ENCODE data around the gene RFTN1. TPM values are rescaled to one million over a fixed set of nuclear protein-coding genes. Genes with fewer than 3 reads are reported as not detected.

The RFTN1 gene
- total RNA-seq, 1 experiment from 2014 or later = 2.2 TPM

DNA sequence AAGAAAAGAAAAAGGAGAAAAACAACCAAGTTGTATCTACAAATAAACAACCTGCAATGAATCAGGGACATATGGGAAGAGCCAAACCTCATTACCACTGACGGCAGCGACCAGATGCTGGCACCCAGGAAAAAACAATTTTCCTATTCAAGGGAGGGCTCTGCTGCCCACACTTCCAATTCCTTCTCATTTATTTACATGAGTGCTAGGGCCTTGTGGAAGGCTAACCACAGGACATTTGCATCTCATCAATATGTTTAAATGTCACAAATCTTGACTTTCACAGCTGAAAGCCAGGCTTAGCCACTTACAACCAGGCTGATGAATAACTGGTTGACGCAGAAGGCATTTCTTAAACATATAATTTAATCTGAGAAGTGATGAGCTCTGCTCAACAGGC, 36.0 kb downstream of the RFTN1 start:
- Histone ChIP-seq H3K79me2 (ENCODE audit: insufficient read depth, low read length) (no peaks in the 10 kb centered on the region), H2BK5ac (ENCODE audit: insufficient read length, low read length) (no peak overlapping the region), H3K27me3 (ENCODE audit: insufficient read depth, low read length) (no peaks in the 10 kb centered on the region), H2BK120ac (ENCODE audit: low read depth, low read length, poor library complexity, severe bottlenecking) (no peak overlapping the region), H2AK5ac (ENCODE audit: insufficient read length, low read length) (no peak overlapping the region), H3K23me2 (ENCODE audit: insufficient read length, low read depth, low read length, poor library complexity, severe bottlenecking) (no peaks in the 10 kb centered on the region), H4K20me1 (ENCODE audit: control insufficient read depth, insufficient read depth, insufficient read length) (no peaks in the 10 kb centered on the region), H3K27ac (ENCODE audit: insufficient read length, low read depth, low read length) (no peak overlapping the region), H4K91ac (ENCODE audit: insufficient read length, low read depth, low read length) (no peak overlapping the region), H2BK15ac (ENCODE audit: low read depth, low read length) (no peak overlapping the region), H4K8ac (replicated peaks; ENCODE audit: insufficient read length, low read depth, low read length) (no peak overlapping the region), H3K79me1 (ENCODE audit: insufficient read depth, low read depth, low read length, poor library complexity, severe bottlenecking) (no peaks in the 10 kb centered on the region), H3K56ac (ENCODE audit: insufficient read length, low read depth, low read length) (no peak overlapping the region), H3K9ac (ENCODE audit: extremely low read depth, insufficient read length, low read length) (no peak overlapping the region), H3T11ph (ENCODE audit: low read length) (no peak overlapping the region), H3K14ac (ENCODE audit: insufficient read depth, low read length) (no peak overlapping the region), H2BK20ac (ENCODE audit: low read depth, low read length, poor library complexity, severe bottlenecking) (no peak overlapping the region), H3K4me2 (ENCODE audit: insufficient read depth, insufficient read length, low read length) (no peak overlapping the region), H2AFZ (ENCODE audit: low read length) (no peak overlapping the region), H3K4ac (ENCODE audit: low read depth, low read length) (no peak overlapping the region), H2BK12ac (ENCODE audit: insufficient read length, low read depth, low read length) (no peak overlapping the region), H4K5ac (ENCODE audit: insufficient read length, low read depth, low read length) (no peak overlapping the region), H3K18ac (ENCODE audit: insufficient read length, low read depth, low read length) (no peak overlapping the region), H3K4me1 (ENCODE audit: insufficient read depth, low read length) (peaks cover 10% of the 10 kb centered on the region; the same call in 1 of the 2 replicates), H3K9me3 (ENCODE audit: control insufficient read depth, low read depth, low read length) (no peaks in the 10 kb centered on the region), H3K23ac (ENCODE audit: insufficient read length, low read depth, low read length) (no peak overlapping the region)
- no CpG with 5 or more reads among the region's 3 CpGs for WGBS (ENCODE audit: extremely low coverage, insufficient read length, low lambda C conversion rate)
- Mint-ChIP-seq H3K36me3 (ENCODE audit: insufficient read depth in 1 of 3, low read depth in 3 of 3) (peaks cover 0 to 4% (median 2%) of the 10 kb centered on the region in 3 experiments; a peak in 3 of 7 replicates), H3K9me3 (peaks cover 3 to 6% of the 10 kb centered on the region in 2 experiments; a peak in 4 of 5 replicates), H3K27me3 (ENCODE audit: low read depth) (peaks cover 18% of the 10 kb centered on the region), H3K4me3 (no peak overlapping the region), H3K4me1 (peaks cover 31 to 35% of the 10 kb centered on the region in 2 experiments), H3K27ac (no peak overlapping the region)
- no peak for DNase-seq
- TF ChIP-seq, protein P1, sequence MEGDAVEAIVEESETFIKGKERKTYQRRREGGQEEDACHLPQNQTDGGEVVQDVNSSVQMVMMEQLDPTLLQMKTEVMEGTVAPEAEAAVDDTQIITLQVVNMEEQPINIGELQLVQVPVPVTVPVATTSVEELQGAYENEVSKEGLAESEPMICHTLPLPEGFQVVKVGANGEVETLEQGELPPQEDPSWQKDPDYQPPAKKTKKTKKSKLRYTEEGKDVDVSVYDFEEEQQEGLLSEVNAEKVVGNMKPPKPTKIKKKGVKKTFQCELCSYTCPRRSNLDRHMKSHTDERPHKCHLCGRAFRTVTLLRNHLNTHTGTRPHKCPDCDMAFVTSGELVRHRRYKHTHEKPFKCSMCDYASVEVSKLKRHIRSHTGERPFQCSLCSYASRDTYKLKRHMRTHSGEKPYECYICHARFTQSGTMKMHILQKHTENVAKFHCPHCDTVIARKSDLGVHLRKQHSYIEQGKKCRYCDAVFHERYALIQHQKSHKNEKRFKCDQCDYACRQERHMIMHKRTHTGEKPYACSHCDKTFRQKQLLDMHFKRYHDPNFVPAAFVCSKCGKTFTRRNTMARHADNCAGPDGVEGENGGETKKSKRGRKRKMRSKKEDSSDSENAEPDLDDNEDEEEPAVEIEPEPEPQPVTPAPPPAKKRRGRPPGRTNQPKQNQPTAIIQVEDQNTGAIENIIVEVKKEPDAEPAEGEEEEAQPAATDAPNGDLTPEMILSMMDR (conservative IDR thresholded peaks at IDR 0.05) = no peak
